SHP77 treated with DMSO at 0.1 percent for 48 hours (cell line): ENCODE measurements around the gene FERMT2.

Experiments
- DNase-seq: peaks from one replicate; lab custom pipeline; 2025; lab: John Stamatoyannopoulos, UW

The FERMT2 gene

DNA sequence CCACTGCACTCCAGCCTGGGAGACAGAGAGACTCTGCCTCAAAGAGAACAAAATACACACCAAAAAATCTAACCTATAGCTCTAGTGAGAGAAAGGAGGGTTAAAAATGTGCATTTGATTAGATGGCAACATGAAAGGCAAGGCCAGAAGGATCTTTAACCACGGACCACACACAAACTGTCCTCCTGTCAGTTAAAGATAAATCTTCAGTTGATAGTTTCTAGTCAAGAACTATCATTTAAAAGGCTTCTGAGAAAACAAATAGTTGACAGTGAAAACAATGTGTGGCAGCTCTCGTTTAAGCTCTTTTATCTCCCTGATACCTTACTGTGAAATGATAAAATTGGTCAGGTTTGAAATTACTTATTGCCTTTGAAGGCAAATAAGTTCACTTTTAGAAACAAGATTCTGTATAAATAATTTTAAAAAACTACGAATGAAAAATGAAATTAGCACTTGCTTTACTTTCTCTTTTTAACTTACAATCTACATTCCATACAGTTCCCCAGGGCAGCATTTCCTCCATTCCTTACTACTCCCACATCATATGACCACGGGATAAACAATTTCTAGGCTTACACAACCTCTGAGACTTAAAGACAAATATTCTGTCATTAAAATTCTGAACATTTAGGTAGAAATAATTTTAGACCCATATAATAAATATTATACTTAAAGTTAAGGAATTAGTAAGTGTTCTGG lies 88.1 kb downstream of the FERMT2 start:
- no peak for DNase-seq

DNA sequence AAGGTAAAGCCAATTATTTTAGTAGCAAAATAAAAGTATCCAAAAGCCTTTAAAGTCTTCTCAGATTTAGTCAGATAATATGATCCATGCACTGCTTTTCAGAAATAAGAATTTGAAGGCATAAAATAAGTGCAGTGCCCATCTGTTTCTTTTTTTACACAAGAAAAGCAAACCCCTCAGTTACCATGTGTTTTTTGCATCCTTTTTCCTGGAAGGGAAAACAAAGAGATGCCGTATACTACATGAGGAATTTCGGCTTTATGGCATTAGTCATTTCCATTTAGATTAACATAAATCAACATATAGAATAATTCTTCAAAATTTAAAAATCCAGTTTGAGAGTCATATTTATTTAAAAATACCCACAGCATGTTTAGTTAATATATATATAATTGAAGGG lies 89.4 kb downstream of the FERMT2 start:
- DNase-seq: no peak

- DNase-seq: no peak
Observed at GRCh38 chr14:52860910-52861309, 89.9 kb downstream of the FERMT2 start.

GRCh38 chr14:52860209-52860608 lies 90.6 kb downstream of the FERMT2 start:
- DNase-seq: no peak

GRCh38 chr14:52856139-52856538 lies 94.7 kb downstream of the FERMT2 start:
- no peak for DNase-seq

DNA sequence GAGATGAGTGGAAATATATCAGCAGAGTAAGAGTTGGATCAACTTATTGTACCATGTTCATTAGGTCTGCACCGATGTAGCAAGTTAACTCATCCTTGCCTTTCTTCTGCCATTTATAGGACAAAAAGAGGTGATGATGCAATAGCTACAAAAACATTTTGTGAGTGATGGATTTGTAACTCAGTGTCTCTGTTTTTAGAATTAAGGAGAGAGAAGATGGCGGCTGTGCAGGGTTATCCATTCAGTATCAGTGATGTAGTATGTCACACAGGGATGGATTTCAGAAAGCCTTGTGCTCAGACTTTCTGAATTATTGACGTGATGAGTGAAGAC lies 97.4 kb downstream of the FERMT2 start:
- DNase-seq: no peak

- no peak for DNase-seq
Observed at GRCh38 chr14:52852810-52853521, 97.9 kb downstream of the FERMT2 start.

DNA sequence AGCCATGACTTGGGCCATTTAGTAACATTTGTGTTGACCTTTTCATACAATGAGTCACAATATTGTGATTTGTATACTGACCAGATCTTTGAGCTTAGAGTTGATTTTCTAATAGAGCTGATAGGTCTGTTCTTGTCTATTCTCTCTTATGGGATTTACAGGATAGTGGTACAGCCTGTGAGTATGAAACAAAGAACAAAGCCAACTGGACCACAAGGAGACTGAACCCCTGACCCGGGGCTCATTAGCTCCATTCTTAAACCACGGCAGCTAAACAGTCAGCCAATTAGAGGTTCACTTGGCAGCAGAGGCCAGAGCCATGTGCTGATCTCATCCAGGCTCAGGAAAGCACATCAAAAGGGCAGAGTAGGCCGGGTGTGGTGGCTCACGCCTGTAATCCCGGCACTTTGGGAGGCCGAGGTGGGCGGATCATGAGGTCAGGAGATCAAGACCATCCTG lies 100.4 kb downstream of the FERMT2 start:
- no peak for DNase-seq

DNA sequence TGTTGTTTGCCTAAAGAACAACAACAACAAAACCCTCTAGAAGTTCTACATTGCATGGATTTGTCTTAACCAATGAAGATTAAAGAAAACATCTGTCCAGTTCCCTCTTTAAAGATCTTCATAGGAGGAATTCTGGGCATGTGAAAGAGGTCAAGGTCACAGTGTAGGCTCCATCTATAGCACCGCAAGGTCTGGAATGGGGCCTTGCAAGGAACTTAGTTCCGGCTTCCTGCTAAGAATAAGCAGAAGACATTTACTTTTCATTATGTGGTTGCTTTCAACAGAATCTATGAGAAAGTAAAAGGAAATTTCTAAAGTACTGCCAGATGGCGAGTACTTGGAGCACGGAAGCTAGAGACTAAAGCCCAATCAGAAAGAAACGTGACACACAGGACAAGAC lies 102.2 kb downstream of the FERMT2 start:
- no peak for DNase-seq

DNA sequence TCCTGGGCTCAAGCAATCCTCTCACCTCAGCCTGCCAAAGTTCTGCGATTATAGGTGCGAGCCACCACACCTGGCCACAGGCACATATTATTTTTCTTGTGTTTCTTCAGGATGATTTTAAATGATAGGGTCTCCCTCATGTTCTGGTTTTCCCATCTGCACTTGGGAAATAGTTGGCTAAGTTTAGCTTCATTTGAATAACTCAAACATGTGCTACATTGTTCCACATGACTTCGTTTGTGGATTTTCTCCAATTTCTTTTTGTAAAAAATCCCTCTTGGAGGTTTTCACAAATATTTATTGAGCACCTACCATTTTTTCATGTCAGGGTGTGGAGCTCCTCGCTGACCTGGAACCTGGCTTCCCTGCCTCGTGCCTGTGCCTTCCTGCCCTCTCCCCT lies 104.3 kb downstream of the FERMT2 start:
- no peak for DNase-seq

DNA sequence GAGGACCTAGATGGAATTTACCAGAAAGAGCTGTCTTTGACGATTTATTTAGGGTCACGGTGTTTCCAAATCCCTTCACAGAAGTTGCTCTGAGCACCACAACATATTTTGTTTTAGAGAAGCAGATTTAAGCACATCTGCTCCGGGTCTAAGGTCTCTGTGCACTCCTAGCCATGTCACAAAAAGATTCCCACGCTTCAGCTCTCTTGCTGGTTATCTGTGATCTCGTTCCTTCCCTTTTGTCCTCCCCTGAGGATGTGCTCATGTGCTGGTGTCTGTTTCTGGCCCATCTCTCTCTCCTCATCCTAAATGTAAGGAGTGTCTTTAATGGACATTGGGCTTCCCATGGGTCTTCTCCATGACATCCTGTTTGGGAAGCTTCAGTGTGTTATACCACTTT lies 105.8 kb downstream of the FERMT2 start:
- DNase-seq: no peak

DNA sequence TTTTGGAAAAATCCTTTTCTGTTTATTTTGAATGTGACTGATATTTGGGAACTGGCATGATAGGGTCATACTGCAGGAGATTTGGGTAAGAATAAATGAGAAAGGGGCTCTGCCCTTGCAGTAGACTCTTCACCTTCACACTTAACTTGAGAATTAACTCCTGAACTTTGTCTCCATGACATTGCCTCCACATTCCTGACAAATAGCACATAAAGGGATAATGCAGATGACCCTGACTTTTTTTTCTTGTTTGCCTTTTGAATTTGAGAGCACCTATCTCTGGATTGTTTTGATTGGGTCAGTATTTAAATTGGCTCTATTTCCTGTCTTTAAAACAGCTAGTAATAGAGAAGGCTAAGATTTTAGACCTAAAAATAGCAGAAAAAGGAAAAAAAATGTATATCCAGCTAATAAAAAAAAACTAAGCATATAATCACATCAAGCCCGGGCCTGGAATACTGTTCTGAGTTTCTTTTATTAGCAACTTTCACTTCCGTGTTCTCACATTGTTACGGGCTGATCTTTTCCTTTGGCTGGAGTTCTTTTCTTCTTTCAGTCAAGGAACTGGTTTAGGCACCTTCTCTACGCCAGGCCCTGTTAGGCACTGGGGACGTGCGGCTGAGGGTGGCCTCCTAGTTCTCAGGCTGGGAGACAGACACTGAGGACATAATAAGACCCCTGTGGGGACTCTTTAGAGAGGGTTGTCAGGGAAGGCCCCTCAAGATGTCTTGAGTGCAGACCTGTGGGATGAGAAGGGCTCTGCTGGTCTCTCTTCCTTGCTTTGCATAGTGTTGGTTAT lies 106.4 kb downstream of the FERMT2 start:
- no peak for DNase-seq

DNA sequence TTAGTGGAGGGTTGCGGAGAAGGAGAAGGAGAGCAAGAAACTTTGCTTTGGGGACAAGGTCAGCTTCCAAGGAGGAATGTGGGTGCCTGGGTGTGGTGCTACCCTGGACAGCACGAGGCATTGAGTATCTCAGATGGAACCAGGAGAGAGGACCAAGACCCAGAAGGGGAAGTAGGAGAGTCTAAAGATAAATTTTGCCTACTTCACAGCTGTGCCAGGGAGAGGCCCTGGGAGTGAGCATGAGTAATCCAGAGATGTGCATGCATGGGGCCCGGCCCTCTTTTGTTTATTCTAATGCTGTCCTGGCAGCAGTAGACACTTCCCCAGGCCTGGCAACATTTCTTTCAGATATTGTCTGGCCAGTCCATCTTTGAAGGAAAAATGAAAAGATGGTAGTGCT lies 110.0 kb downstream of the FERMT2 start:
- no peak for DNase-seq

GRCh38 chr14:52837451-52837850 lies 113.4 kb downstream of the FERMT2 start:
- no peak for DNase-seq

- no peak for DNase-seq
Observed at GRCh38 chr14:52836063-52836462, 114.8 kb downstream of the FERMT2 start.

DNA sequence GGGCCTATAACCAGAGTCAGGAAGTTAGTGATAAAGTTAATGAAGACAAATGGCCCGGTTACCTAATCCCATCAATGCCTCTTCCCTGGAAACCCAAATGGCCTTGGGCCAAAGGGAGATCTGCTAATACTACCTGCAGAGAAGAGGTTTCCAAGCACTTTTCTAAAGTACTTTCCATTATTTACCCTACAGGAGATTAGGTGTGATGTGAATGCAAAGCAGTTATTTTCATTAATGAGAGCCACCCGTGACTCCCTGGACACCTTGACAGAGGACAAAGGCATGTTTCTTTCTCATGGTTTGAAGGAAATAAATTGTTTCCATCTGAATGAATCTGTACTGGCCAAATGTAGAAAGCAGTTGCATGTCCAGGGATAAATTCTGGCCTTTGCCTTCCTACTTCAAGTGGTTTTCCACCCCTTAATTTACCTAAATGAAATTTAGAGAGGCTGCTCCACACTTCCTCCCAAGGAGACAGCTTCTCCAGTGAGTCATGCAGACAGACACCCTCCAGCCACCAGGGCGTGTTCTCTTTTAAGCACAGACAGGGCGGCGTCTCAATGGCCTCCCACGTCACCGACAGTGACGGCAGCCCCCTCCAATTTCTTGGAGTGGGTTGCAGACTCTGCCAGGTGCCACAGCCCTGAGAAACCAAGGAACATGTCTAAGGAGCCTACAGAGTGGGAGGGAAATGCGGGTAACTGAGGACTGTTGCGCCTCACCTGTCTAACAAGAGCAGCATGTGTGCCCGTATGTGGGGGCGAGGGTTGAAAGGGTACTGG lies 115.5 kb downstream of the FERMT2 start:
- DNase-seq: no peak

GRCh38 chr14:52834440-52834842 lies 116.4 kb downstream of the FERMT2 start:
- DNase-seq: no peak

DNA sequence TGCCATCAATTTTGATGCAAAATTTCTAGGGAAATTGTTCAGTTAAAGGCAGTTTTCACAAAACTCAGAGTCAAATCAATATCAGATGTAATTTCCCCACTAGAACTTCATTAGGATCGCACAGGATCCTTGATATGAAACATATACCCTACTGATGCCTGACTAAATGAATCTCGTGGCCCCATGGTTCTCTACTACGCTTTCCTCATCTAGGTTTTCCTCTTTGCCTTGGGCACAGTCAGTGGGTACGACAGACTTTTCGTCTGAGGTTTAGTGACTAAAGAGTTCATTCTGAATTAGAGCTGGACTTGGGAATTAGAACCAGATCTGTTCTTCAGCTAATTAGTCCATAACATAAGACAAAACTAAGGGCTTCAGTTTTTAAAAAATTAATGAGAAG lies 117.0 kb downstream of the FERMT2 start:
- no peak for DNase-seq

DNA sequence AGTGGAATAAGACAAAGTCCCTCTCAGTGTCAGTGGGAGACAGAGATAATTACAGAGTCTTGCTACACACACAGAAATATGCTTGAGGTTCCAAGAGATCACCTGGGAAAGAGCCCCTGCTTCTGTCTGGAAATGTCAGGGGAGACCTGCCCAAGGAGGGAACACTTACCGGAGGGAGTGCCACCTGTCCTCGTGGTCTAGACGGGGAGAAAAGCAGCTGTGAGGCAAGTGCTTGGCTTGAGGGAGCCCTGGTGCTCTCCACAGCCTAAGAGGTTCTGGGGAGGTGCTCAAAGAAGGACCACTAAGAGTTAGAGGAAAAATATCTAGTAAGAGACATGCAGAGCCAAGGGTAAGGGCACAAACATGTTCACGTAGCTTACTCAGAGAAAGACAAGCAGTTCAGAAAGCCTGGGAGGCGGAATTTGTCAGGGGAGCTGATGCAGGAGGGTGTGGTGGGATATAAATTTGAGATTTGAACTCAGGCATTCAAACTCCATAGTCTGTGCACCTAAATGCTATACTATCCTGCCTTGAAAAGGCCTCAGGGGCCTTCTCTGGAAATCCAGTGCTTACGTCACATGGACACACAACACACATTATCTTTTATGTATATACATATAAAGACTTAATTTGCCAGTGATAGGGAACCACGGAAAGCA lies 121.2 kb downstream of the FERMT2 start:
- no peak for DNase-seq

DNA sequence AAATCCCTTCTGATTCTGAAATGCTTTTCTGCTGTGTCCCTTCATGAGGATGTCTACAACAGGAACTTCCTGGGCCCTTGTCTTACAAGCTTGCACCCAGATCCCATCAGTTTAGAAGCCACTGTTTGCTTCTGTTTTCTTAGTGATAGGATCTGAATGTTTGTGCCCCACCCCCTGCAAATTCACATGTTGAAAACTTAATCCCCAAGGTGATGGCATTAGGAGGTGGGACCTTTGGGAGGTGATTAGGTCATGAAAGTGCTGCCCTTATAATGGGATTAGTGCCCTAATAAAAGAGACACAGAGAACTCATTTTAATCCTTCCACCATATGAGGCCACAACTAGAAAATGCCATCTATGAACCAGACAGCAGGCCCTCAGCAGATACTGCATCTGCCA lies 123.4 kb downstream of the FERMT2 start:
- DNase-seq: no peak

GRCh38 chr14:52825085-52825484 lies 125.8 kb downstream of the FERMT2 start:
- no peak for DNase-seq

DNA sequence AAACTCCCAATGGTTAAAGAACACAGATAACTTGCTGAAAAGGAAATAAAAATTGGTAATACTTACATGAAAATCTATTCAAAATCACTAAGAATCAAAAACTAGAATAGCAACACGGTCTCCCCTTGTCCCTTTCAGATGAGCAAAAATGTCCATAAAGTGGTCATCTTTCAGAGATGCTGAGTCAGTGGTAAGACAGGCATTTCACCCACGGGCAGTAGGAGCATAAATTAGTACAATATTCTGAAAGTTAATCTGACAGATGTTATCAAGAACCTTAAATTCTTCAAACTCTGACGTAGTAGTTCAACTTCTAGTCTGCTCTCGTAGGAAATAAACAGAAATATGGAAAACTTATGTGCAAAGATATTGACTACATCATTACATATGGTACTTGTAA lies 126.4 kb downstream of the FERMT2 start:
- DNase-seq: no peak
